ENCODE measurements around the gene DMD. TPM values are rescaled to one million over a fixed set of nuclear protein-coding genes. Genes with fewer than 3 reads are reported as not detected.

DMD gene
- total and polyA plus RNA-seq, 5 donors = 49.5 to 173 (median 125) TPM

DNA sequence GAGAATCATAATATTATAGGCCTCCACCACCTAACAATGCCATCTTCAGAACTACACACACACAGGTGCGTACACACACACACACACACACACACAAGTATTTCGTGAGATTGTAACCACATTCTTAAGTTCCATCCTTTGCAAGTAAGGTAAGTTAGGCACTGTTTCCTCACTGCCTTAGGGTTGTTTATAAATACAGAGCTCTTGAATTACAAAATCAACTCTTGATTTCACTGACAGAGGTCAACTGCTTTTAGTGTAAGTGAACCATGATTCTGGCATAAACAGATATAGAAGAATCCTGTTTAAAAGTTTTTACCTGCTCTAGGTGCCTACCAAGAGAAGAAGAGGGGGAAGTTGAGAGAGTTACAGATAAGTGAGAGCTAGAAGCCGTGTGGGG is 166.1 kb downstream of the DMD start:
- H3K4me1 ChIP-seq (ENCODE audit: control insufficient read depth, insufficient read depth, low read length) = no peaks in the 10 kb centered on the region
- intact Hi-C loops (cut with DNase I) = no loop called here
- H3K27ac ChIP-seq (ENCODE audit: low read length) = no peak overlapping the region
- ATAC-seq = no peak
- DNase-seq = no peak
- H3K27me3 ChIP-seq (ENCODE audit: control insufficient read depth, insufficient read depth) = no peaks in the 10 kb centered on the region
- H3K4me3 ChIP-seq (ENCODE audit: low read length) = no peak overlapping the region
- WGBS = 59% methylated on average over 3 of the region's 3 CpGs
- H3K9me3 ChIP-seq (ENCODE audit: control insufficient read depth, low read length) = no peaks in the 10 kb centered on the region

DNA sequence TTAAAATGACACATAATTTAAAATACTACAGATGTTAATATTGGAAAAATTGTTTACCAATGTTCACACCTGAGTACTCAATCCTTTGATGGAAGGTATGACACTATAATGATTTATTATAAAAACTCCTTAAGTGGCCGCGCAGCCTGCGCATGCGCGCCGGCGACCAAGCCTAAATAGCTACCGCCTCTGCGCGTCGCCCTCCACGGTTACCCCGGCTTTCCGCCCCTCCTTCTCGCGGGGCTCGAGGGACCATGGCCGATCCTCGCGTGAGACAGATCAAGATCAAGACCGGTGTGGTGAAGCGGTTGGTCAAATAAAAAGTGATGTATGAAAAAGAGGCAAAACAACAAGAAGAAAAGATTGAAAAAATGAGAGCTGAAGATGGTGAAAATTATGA is 170.2 kb downstream of the DMD start:
- intact Hi-C loops (cut with DNase I) = no loop called here
- 98% methylated on average over 22 of the region's 22 CpGs for WGBS
- no peak overlapping the region for H3K4me3 ChIP-seq (ENCODE audit: low read length)
- H3K27ac ChIP-seq (ENCODE audit: low read length) = no peak overlapping the region
- no peaks in the 10 kb centered on the region for H3K27me3 ChIP-seq (ENCODE audit: control insufficient read depth, insufficient read depth)
- DNase-seq (peak in 1 of 3 donors; percentile 48), ATAC-seq (no peak)
- no peaks in the 10 kb centered on the region for H3K4me1 ChIP-seq (ENCODE audit: control insufficient read depth, insufficient read depth, low read length)
- H3K9me3 ChIP-seq (ENCODE audit: control insufficient read depth, low read length) = no peaks in the 10 kb centered on the region

DNA sequence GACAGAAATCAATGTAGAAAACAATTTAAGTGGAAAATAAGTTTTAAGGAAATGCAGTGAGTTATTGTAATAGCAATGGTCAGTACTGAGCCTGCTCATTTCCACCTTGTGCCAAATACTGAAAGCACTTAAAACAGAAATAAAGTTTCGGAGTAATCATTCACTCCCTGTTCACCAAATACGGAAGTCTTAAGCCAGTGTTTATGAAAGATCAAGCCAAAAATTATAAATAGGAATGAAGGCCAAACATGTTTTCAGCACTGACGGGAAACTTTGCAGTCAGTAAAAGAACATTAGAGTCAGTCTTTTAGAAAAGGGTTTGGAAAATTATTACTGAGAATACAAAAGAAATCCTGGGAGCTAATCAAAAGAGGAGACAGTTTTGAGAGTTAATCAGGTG is 178.6 kb downstream of the DMD start:
- intact Hi-C loops (cut with DNase I) = no loop called here
- no peaks in the 10 kb centered on the region for H3K4me1 ChIP-seq (ENCODE audit: control insufficient read depth, insufficient read depth, low read length)
- H3K9me3 ChIP-seq (ENCODE audit: control insufficient read depth, low read length) = no peaks in the 10 kb centered on the region
- ATAC-seq (peak in 1 of 2 donors; percentile 24), DNase-seq (no peak)
- no peak overlapping the region for H3K4me3 ChIP-seq (ENCODE audit: low read length)
- no peak overlapping the region for H3K27ac ChIP-seq (ENCODE audit: low read length)
- no peaks in the 10 kb centered on the region for H3K27me3 ChIP-seq (ENCODE audit: control insufficient read depth, insufficient read depth)
- WGBS = 32% methylated on average over 3 of the region's 3 CpGs

DNA sequence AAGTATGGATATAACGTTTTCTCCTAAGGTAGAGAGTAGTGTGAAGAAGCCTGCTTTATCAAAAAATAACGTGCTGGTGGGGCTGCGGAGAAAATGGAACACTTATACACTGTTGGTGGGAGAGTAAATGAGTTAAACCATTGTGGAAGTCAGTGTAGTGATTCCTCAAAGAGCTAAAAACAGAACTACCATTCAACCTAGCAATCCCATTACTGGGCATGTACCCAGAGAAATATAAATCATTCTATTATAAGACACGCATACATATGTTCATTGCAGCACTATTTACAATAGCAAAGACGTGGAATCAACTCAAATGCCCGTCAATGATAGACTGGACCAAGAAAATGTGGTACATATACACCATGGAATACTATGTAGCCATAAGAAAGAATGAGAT is 196.4 kb downstream of the DMD start:
- no peak overlapping the region for H3K27ac ChIP-seq (ENCODE audit: low read length)
- no peak for DNase-seq
- H3K4me1 ChIP-seq (ENCODE audit: control insufficient read depth, insufficient read depth, low read length) = no peaks in the 10 kb centered on the region
- H3K27me3 ChIP-seq (ENCODE audit: control insufficient read depth, insufficient read depth) = no peaks in the 10 kb centered on the region
- 84% methylated on average over 6 of the region's 6 CpGs for whole genome bisulfite sequencing
- ATAC-seq = no peak
- intact Hi-C loops (cut with DNase I) = no loop called here
- no peaks in the 10 kb centered on the region for H3K9me3 ChIP-seq (ENCODE audit: control insufficient read depth, low read length)
- no peak overlapping the region for H3K4me3 ChIP-seq (ENCODE audit: low read length)

DNA sequence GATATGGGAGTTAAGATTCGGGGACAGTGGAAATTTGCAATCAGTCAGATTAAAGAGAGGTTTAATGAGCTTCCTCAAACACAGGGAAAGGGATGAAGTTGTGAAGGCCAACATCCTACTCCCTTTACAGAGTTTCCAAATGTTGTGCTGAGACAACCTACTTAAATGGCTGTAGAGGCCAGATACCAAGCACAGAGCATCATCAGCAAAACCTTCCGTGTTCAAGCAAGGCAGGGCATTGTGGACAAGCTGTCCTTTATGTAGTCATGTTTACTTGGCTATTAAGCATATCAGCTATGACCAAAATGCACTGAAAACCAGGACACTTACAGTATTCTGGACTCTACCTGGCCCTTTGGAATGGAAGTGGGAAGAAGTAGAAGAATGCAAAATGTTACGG is 197.3 kb downstream of the DMD start:
- Histone ChIP-seq H3K27me3 (ENCODE audit: control insufficient read depth, insufficient read depth) (no peaks in the 10 kb centered on the region), H3K4me3 (ENCODE audit: low read length) (no peak overlapping the region), H3K4me1 (ENCODE audit: control insufficient read depth, insufficient read depth, low read length) (no peaks in the 10 kb centered on the region), H3K9me3 (ENCODE audit: control insufficient read depth, low read length) (no peaks in the 10 kb centered on the region), H3K27ac (ENCODE audit: low read length) (no peak overlapping the region)
- 91% methylated on average over 3 of the region's 3 CpGs for WGBS
- DNase-seq (no peak), ATAC-seq (no peak)
- intact Hi-C loops (cut with DNase I) = no loop called here

DNA sequence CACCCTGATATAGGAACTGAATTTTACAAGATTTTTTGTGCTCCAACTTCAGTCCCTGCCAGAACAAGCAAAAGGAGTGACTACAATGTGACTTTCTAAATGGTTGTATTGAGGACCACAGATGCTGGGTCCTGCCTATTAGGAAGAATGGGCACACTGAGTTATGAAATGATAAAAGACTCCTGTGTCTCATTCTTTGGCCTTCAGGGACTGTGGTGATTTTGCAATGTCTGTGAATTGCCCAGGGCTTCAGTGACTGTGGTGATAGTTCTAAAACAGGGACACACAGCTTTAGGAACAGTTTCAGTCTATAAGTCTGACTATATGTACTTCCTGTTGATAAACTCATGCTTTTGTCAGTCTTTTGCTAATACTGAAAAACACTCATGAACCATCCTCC is 210.2 kb downstream of the DMD start:
- no peaks in the 10 kb centered on the region for H3K27me3 ChIP-seq (ENCODE audit: control insufficient read depth, insufficient read depth)
- H3K27ac ChIP-seq (ENCODE audit: low read length) = no peak overlapping the region
- no peaks in the 10 kb centered on the region for H3K9me3 ChIP-seq (ENCODE audit: control insufficient read depth, low read length)
- no peaks in the 10 kb centered on the region for H3K4me1 ChIP-seq (ENCODE audit: control insufficient read depth, insufficient read depth, low read length)
- H3K4me3 ChIP-seq (ENCODE audit: low read length) = no peak overlapping the region
- DNase-seq (no peak), ATAC-seq (no peak)
- intact Hi-C loops (cut with DNase I) = no loop called here

DNA sequence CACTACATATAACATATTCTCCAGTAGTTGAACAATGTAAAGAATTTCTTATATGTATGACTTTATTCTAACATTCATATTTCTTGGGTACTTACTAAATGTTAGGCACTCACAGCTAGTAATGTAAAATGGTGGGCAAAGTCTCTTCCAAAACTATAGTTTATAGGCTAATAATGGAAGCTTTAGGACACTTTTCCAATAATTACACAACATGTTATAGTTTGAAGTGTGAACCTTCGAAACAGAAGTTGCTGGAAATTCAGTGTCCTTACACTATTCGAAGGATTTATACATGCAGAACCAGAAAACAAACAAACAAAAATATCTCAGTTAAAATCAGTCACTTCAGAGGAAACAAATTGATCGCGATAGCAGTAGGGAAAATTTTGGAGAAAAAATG is 212.6 kb downstream of the DMD start:
- H3K9me3 ChIP-seq (ENCODE audit: control insufficient read depth, low read length) = no peaks in the 10 kb centered on the region

DNA sequence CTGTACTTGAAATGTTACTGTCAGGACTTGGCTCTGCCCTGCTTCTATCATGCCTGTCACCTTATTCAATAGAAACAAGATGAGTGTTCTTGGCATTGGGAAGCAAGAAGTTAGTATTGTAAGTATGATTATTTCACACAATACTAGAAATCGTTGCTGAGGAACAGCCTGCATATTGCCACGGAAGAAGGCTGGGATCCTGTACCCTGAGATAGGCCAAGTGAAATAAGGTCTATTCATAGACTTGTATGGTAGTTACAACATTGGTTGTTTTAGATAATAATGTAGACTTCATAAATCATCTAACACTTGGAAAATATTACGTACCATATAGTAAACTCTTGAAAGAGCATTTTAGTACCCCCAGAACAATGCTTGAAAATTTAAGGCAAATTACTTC is 215.9 kb downstream of the DMD start:
- DNase-seq (no peak), ATAC-seq (no peak)
- WGBS = 33% methylated on average over 3 of the region's 3 CpGs
- Histone ChIP-seq H3K4me1 (ENCODE audit: control insufficient read depth, insufficient read depth, low read length) (no peaks in the 10 kb centered on the region), H3K9me3 (ENCODE audit: control insufficient read depth, low read length) (no peaks in the 10 kb centered on the region), H3K27ac (ENCODE audit: low read length) (no peak overlapping the region), H3K4me3 (ENCODE audit: low read length) (no peak overlapping the region), H3K27me3 (ENCODE audit: control insufficient read depth, insufficient read depth) (no peaks in the 10 kb centered on the region)
- intact Hi-C loops (cut with DNase I) = no loop called here

More for the DNA sequence above, 212.6 kb downstream of the DMD start:
- H3K27ac ChIP-seq (ENCODE audit: low read length) = no peak overlapping the region
- WGBS = 92% methylated on average over 4 of the region's 4 CpGs
- H3K4me1 ChIP-seq (ENCODE audit: control insufficient read depth, insufficient read depth, low read length) = no peaks in the 10 kb centered on the region
- intact Hi-C loops (cut with DNase I) = no loop called here
- ATAC-seq (no peak), DNase-seq (no peak)
- H3K4me3 ChIP-seq (ENCODE audit: low read length) = no peak overlapping the region
- H3K27me3 ChIP-seq (ENCODE audit: control insufficient read depth, insufficient read depth) = no peaks in the 10 kb centered on the region

DNA sequence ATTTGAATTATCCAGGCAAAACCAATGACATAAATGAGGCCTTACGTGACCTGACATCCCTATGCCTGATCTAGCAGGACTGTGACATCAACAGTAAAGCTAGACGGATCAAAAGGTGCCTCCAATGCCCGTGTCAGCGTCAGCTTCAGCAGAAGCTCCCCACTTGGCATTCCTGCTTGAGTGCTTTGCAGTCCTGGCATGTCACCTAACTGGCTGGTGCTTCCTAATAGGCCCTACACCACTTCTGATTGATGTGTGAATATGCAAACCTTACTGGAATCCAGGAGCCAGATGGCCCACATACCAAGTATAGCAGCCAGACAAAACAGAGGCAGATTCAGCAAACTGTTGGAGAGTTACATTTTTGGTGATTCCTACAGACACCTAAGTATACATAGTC is 224.2 kb downstream of the DMD start:
- intact Hi-C loops (cut with DNase I) = no loop called here
- H3K27ac ChIP-seq (ENCODE audit: low read length) = no peak overlapping the region
- DNase-seq = peak; percentile 39 to 55 (median 46)
- peak; percentile 84 to 87 for ATAC-seq
- no peak overlapping the region for H3K4me3 ChIP-seq (ENCODE audit: low read length)
- 34% methylated on average over 4 of the region's 4 CpGs for WGBS
- H3K9me3 ChIP-seq (ENCODE audit: control insufficient read depth, low read length) = no peaks in the 10 kb centered on the region
- H3K27me3 ChIP-seq (ENCODE audit: control insufficient read depth, insufficient read depth) = no peaks in the 10 kb centered on the region
- H3K4me1 ChIP-seq (ENCODE audit: control insufficient read depth, insufficient read depth, low read length) = no peaks in the 10 kb centered on the region

DNA sequence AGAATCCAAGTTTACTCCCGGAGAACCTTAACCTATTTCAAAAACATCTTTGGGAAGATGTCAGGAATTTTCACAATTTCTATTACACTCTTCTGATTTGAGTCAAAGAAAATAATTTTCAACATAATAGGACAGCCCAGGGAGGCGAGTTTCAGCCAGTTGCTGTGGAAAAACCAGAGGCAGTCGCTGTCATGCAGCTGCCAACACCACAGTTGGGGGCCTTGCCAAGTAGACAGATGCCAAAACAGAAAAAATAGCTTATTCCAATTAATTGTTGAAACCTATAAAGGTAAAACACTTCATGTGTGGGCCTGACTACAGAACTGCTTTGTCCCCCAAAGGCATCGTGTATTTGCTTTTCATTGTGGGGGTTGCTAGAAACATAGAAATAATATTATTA is 225.8 kb downstream of the DMD start:
- no peaks in the 10 kb centered on the region for H3K4me1 ChIP-seq (ENCODE audit: control insufficient read depth, insufficient read depth, low read length)
- no peak overlapping the region for H3K4me3 ChIP-seq (ENCODE audit: low read length)
- H3K27ac ChIP-seq (ENCODE audit: low read length) = no peak overlapping the region
- intact Hi-C loops (cut with DNase I) = no loop called here
- no peaks in the 10 kb centered on the region for H3K27me3 ChIP-seq (ENCODE audit: control insufficient read depth, insufficient read depth)
- peak in 1 of 3 donors; percentile 24 for DNase-seq
- no peak for ATAC-seq
- WGBS = 39% methylated on average over 4 of the region's 4 CpGs
- no peaks in the 10 kb centered on the region for H3K9me3 ChIP-seq (ENCODE audit: control insufficient read depth, low read length)

DNA sequence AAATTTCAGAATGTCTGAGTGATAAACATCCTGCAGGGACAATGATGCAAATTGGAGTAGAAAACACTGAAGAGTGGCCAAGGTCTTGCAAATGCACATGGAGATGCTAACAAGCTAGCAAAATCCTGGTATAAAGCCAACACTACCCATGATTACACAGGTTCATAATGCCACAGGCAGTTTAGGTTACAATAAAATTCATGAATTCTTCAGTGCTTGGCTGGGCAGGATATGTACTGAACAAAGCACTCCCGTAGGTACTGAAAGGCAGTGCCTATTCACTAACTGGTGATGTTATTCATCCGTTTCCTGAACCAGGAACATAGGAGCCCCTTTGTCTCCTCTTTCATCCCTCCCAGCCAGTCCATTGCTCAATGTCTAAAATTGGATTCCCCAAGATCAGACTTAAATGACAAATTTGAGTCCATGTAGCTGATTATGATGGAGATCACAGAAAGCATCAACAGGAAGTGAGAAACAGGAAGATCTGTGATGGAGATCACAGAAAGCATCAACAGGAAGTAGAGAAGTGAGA is 244.5 kb downstream of the DMD start:
- H3K4me3 ChIP-seq (ENCODE audit: low read length) = no peak overlapping the region
- no peak overlapping the region for H3K27ac ChIP-seq (ENCODE audit: low read length)
- DNase-seq = no peak
- H3K9me3 ChIP-seq (ENCODE audit: control insufficient read depth, low read length) = no peaks in the 10 kb centered on the region
- H3K27me3 ChIP-seq (ENCODE audit: control insufficient read depth, insufficient read depth) = no peaks in the 10 kb centered on the region
- intact Hi-C loops (cut with DNase I) = no loop called here
- H3K4me1 ChIP-seq (ENCODE audit: control insufficient read depth, insufficient read depth, low read length) = no peaks in the 10 kb centered on the region
- 63% methylated on average over 2 of the region's 2 CpGs for WGBS
- ATAC-seq = no peak

GRCh38 chrX:32954125-32954524 is 257.2 kb downstream of the DMD start:
- intact Hi-C loops (cut with DNase I) = no loop called here
- H3K9me3 ChIP-seq (ENCODE audit: control insufficient read depth, low read length) = no peaks in the 10 kb centered on the region
- DNase-seq = no peak
- H3K27me3 ChIP-seq (ENCODE audit: control insufficient read depth, insufficient read depth) = no peaks in the 10 kb centered on the region
- ATAC-seq = no peak
- no peak overlapping the region for H3K27ac ChIP-seq (ENCODE audit: low read length)
- 55% methylated on average over 3 of the region's 3 CpGs for WGBS
- H3K4me1 ChIP-seq (ENCODE audit: control insufficient read depth, insufficient read depth, low read length) = no peaks in the 10 kb centered on the region
- H3K4me3 ChIP-seq (ENCODE audit: low read length) = no peak overlapping the region

Data from right cardiac atrium (tissue), 5 donors.